Measurements from ENCODE around the gene CERS4.
"Not testable (repeated sequence)": the region's sequence is repeated elsewhere in the genome, so short reads cannot be mapped to it uniquely, and the experiment has no call there.

The CERS4 gene

DNA sequence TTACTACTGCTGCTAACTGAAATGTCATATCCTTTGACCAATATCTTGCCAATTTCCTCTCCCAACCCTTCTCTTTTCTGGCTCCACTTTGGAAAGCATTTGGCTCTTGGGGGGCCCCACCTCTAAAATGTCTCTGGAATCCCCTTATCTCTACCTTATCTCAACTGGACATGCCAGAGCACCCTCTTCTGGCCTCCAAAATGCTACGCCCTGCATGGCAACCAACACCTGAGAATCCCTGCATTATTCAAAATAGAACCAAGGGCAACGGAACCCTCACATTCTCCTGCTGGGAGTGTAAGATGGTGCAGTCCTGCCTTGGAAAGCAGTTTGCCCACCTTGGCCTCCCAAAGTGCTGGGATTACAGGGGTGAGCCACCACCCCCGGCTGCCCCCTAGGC lies 35.3 kb downstream of the CERS4 start:
- no peak for DNase-seq

DNA sequence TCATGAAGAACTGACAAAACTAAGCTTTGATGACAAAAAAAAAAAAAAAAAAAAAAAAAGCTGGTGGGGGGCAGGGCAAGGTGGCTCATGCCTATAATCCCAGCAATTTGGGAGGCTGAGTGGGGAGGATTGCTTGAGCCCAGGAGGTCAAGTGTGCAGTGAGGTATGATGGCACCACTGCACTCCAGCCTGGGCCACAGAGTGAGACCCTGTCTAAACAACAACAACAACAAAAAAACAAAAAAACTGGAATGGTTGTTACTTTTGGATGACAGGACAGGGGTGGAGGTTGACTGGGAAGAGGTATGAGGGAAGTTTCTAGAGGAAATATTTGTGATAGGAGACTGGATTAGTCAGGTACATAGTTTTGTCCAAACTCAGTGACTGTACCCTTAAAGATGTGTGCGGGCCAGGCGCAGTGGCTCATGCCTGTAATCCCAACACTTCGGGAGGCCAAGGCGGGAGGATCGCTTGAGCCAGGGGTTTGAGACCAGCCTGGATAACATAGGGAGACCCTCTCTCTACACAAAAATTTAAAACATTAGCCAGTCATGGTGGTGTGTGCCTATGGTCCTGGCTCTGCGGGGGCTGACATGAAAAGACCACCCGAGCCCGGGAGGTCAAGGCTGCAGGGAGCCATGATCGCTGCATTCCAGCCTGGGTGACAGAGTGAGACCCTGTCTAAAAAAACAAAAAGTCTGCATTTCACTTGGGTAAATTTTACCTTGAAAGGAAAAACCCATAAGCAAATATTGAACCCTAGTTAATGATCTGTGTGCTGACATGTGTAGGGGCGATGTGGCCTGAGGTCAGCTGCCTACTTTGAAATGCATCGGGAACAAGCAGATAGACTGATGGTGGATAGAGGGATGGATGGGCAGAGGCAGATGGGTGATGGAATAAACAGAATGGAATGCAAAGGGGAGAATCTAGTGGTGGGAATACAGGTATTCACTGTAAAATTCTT lies 37.0 kb downstream of the CERS4 start:
- no peak for DNase-seq

DNA sequence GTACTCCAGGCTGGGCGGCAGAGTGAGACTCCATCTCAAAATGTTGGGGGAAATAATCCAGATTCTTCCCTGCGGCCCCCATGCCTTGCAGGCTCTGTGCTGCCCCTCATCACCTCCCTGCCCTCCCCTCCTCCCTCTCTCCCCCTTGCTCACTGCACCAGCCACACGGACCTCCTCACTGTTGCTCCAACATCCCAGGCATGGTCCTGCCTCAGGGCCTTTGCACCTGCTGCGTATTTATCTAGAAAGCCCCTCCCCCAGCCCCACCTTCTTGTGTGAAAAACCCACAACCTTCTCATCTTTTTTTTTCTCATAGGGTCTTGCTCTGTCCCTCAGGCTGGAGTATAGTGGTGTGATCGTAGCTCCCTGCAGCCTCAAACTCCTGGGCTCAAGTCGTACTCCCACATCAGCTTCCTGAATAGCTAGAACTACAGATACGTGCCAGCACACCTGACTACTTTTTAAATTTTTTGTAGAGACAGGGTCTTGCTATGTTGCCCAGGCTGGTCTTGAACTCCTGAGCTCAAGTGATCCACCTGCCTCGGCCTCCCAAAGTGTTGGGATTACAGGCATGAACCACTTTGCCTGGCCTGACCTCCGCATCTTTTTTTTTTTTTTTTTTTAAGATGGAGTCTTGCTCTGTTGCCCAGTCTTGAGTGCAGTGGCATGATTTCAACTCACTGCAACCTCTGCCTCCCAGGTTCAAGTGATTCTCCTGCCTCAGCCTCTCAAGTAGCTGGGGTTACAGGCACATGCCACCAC lies 38.1 kb downstream of the CERS4 start:
- DNase-seq: not testable (repeated sequence)

DNA sequence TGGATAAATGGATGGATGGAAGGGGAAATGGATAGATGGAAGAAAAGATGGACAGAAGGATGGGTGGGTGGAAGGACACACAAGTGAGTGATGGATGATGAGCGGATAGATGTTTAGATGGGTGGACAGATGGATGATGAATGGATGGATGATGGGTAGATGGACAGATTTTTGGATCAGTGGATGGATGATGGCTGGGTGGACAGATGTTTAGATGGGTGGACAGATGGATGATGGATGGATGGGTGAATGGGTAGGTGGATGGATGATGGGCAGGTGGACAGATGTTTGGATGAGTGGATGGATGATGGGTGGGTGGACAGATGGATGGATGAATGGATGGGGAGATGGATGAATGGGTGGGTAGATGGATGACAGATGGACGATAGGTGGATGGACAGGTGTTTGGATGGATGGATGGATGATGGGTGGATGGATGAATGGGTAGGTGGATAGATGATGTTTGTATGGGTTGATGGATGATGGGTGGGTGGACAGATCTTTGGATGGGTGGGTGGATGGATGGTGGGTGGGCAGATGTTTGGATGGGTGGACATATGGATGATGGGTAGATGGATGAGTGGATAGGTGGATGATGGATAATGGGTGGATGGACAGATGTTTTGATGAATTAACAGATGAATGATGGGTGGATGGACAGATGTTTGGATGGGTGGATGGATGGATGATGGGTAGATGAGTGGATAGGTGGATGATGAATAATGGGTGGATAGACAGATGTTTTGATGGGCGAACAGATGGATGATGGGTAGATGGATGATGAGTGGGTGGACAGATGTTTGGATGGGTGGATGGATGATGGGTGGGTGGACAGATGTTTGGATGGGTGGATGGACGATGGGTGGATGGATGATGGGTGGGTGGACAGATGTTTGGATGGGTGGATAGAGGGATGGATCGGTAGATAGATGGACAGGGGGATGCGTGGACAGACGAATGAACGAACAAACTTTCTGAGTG lies 39.5 kb downstream of the CERS4 start:
- DNase-seq: no peak

DNA sequence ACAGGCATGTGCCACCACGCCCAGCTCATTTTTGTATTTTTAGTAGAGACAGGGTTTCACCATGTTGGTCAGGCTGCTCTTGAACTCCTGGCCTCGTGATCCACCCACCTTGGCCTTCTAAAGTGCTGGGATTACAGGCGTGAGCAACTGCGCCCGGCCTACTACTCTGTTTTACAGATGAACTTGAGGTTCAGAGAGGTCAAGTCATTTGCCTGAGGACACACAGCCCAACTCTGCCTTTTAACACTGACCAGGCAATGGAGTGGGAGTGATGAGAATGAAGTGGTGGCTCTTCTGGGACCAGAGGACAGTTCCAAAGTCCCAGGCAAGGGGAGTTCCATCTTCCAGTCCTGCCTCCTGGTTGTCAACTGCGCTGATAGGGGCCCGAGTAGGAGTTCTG lies 41.4 kb downstream of the CERS4 start:
- DNase-seq: no peak

DNA sequence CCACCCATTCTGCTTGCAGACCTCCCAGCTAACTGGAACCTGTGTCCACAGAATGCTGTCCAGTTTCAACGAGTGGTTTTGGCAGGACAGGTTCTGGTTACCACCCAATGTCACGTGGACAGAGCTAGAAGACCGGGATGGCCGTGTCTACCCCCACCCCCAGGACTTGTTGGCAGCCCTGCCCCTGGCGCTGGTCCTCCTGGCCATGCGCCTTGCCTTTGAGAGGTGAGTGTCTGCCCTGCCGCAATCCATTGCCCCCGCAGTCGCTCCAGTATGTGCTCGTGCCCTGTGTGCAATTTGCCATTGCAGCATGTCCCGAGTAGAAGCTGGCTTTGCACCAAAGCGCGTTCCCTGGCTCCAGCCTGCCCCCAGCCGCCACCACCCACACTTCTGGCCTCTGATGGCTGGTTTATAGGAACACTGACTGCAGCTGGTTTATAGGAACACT lies 41.9 kb downstream of the CERS4 start:
- DNase-seq: no peak

DNA sequence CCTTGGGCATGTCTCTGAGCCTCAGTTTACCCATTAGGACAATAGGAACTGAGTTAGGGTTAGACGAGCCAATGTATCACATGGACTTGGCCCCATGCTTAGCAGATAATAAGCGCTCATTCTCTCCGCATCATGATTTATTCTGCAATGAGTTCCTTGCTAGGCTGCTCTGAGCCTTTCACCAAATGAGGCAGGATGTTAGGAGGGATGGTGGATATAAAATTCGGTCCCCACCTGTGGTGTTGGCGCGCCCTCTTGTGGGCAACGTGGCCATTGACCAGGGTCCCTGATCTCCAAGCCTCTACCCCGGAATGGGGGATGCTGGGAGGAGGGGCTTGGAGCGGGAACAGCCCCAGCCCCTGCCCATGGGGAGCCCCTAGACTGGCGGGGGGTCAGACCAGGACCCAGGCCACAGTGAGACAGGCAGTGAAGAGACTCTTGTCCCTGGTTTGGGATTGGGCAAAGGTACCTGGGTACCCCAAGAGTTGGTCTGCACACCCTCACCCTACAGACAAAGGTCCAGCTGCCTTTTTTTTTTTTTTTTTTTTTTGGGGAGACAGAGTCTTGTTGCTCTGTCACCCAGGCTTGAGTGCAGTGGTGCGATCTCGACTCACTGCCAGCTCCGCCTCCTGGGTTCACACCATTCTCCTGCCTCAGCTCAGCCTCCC lies 43.9 kb downstream of the CERS4 start:
- DNase-seq: peak; percentile 75

DNA sequence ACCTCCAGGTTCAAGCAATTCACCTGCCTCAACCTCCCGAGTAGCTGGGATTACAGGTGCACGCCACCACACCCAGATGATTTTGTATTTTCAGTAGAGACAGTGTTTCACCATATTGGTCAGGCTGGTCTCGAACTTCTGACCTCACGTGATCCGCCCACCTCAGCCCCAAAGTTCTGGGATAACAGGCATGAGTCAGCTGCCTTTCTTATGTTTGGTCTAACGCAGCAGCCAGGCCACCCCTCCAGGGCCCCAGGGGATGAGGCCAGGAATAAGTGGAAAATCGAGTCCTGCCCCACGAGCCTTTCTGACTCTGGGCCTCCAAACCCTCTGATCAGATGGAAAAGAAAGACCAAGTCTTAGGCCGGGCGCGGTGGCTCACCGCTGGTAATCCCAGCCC lies 44.5 kb downstream of the CERS4 start:
- no peak for DNase-seq

DNA sequence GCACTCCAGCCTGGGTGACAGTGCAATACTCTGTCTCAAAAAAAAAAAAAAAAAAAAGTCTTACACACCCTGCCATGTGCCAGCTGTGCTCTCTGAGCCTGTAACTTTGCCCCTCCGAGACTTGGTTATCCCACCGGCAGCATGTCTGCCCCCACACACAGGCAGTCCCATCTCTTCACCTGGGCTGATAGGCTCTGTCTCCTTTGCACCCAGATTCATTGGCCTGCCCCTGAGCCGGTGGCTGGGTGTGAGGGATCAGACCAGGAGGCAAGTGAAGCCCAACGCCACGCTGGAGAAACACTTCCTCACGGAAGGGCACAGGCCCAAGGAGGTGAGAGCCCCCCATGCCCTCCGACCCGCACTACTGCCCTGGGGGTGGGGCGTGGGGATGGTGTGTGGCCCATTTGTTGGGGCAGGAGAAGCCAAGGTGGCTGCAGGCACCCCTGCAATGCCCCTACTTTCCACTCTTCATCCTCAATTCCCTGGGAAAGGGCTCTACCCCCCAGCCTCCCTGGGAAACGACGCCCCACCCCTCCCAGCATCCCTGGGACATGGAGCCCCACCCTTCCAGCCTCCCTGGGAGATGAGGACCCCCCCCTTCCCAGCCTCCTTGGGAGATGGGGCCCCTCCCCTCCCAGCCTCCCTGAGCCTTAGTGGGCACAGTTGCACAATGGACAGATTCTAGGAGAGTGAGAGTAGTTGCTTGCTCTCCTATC lies 45.3 kb downstream of the CERS4 start:
- no peak for DNase-seq

DNA sequence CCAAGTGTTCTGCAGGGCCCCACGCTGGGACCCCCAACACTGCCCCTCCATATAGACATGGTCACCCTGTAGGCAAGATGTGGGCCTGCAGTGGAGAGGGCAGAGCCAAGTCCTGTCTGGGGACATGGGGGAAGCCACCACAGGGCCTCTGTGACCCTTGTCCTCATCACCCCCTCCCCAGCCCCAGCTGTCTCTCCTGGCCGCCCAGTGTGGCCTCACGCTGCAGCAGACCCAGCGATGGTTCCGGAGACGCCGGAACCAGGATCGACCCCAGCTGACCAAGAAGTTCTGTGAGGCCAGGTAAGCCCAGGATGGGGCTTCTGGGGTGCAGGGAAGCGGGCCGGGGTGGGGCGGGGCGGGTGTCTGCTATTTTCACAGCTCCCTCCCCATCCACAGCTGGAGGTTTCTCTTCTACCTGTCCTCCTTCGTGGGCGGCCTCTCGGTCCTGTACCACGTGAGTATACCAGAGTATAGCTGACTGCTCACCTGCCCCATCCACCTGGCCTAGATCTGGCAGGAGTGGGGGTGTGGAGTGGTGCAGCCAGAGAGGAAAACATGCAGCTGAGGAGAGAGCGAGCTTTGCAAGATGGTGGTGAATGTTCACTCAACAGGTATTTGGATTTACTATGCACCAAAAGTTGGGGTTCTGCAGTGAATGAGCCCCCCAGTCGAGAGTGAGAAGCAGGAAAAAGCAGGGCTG lies 46.4 kb downstream of the CERS4 start:
- no peak for DNase-seq

DNA sequence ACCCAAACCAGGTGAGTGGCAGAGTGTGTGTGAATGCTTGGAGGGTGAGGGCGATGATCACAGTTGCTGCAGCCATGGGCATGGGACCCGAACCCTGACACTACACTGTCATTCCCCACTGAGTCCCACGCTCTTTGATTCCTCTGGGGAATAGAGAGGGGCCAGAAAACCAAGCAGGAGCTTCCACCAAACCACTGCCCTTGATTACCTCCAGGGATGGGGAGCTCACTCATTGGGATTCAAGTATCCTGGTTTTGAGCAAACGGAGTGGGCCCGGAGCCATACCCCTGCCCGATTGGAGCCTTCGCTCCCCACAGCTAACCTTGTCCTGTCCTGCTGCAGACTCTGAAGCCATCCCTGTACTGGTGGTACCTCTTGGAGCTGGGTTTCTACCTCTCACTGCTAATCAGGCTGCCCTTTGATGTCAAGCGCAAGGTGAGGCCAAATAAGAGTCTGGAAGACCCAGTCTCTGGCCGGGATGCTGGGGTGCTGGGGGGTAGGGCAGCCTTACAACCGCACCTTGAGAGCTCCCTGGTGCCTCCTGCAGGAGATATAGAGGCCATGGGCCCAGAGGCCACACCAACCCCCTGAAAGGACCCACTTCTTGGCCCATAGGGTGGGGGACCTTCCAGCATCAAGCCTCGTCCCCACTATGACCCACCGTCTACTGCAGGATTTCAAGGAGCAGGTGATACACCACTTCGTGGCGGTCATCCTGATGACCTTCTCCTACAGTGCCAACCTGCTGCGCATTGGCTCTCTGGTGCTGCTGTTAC lies 47.3 kb downstream of the CERS4 start:
- no peak for DNase-seq

DNA sequence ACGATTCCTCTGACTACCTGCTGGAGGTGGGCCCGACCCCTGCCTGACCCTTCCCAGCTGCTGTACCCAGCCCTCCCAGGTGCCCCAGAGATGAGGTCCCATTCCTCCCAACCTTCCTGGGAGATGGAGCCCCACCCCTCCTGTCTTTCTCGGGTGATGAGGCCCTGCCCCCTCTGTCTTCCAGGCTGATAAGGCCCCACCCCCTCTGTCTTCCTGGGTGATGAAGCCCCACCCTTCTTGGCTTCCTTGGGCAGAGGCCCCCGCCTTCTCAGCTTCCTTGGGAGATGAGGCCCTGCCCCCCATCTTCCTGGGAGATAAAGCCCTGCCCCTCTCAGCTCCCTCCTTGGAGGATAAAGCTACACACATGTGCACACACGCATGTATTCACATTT lies 47.9 kb downstream of the CERS4 start:
- DNase-seq: no peak

DNA sequence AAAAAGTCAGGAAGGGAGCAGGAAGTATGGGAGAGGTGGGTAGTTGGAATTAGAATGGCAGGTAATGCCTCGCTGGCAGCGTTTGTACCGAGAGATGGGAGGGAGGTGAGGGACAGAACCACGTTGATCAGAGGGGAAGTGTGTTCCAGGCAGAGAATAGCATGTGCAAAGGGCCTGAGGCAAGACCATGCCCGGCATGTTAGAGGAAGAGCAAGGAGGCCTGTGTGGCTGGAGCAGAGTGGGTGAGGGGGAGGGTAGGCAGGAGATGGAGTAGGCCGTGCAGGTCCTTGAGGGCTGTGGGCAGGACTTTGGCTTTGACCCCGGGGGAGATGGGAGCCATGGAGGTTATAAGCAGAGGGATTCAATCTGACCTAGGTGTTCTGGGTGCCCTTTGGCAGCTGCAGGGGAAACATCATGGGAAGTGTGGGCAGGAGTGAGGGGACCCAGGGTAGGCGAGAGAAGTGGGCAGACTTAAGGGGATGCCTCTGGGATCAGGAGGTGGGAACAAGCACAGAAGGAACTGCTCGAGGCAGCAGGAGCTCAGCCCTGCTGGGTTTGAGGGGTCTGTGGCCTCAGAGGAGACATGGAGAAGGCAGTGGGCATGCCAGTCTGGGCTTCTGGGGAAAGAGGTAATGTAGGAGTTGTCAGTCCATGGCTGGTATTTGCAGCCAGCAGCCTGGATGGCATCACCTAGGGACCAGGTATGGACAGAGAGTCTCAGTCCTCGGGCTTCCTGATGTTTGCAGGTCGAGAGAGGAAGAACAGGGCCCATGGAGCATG lies 50.2 kb downstream of the CERS4 start:
- no peak for DNase-seq

DNA sequence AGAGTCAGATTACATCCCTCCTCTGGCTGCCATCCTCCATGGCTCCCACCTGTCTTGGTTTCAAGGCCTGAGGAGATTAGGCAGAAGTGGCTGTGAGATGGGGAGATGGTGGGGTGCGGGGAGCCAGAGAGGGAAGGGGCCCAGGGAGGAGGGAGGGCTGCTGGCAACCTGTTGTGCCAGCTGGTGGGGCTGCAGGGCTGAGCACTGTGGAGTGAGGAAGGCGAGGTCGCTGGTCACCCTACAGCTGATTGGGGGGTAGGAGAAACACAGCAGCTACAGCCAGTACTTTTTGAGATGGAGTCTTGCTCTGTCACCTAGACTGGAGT lies 50.7 kb downstream of the CERS4 start:
- no peak for DNase-seq

DNA sequence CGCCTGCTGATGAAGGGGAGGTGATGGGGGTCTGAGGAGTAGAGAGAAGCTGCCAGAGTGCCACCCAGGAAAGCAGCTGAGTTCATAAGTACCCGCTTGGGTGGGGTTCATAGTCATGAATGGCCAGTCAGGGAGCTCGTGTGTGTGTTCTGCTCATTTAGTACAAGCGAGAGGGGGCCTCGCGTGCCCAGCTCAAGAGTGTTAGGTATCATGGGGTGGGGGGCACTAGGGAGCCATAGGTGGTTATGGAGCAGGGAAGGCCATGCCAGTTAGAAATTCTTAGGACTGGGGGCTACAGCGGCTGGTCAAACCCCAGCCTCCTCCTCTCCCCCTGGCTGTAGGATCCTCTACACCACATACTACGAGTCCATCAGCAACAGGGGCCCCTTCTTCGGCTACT lies 52.2 kb downstream of the CERS4 start:
- DNase-seq: no peak

DNA sequence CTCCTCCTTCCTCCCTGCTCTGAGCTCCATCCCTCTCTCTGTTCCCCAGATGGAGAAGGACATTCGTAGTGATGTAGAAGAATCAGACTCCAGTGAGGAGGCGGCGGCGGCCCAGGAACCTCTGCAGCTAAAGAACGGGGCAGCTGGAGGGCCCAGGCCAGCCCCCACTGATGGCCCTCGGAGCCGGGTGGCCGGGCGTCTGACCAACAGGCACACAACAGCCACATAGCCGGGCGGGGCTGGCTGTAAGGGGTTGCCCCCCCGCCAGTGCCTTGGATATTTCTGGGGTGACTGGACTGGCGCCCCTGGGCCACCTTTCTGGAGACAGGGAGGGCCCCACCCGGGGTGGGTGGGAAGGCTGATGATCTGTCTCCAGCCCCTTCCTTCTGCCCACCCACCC lies 52.7 kb downstream of the CERS4 start:
- no peak for DNase-seq

DNA sequence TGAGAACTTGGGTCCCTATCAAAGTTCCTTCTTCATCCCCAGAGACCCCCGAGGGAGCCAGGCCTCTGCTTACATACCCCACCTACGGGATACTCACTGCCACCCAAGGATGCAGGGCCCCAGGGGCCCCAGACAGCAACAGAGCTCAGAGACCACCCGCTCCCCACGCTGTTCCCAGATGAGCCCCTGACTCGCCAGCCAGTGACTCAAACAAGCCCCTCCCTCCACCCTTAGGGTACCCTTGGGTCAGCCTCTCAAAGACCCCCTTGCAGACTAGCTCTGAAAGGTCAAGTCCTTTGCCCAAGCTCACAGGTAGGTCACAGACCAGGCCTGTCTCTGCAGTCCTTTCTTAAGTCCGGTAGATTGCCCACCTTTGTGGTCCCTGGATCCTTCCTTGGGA lies 53.3 kb downstream of the CERS4 start:
- DNase-seq: no peak

DNA sequence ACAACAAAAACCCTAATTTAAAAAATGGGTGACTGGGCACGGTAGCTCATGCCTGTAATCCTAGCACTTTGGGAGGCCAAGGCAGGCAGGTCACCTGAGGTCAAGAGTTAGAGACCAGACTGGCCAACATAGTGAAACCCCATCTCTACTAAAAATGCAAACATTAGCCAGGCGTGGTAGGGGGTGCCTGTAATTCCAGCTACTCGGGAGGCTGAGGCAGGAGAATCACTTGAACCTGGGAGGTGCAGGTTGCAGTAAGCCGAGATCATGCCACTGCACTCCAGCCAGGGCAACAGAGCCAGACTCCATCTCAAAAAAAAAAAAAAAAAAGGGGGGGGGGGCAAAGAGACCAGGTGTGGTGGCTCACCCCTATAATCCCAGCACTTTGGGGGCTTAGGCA lies 55.1 kb downstream of the CERS4 start:
- not testable (repeated sequence) for DNase-seq

DNA sequence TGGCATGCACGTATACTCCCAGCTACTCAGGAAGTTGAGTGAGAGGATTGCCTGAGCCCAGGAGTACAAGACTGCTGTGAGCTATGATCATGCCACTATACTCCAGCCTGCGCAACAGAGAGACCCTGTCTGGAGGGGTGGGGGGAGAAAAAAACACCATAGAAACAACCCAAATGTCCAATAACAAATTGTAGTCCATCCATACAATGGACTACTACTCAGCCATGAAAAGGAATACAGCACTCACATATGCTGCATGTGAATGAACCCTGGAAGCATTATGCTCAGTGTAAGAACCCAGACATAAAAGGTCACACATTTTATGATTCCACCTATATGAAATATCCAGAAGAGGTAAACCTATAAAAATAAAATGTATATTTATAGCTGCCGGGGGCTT lies 56.7 kb downstream of the CERS4 start:
- DNase-seq: no peak
